Fibroblast of the aortic adventitia (primary cell): ENCODE results near the gene IMMP2L. TPM values are rescaled to one million over a fixed set of nuclear protein-coding genes. Genes with fewer than 3 reads are reported as not detected.

ENCODE experiments used
- DNase-seq: peaks from one replicate; pipeline ENCODE4 v3.0.0-alpha.2; 2010; ENCODE audit warnings: low read depth
- H3K4me3 ChIP-seq: 2 replicates; pipeline ENCODE4 v1.5.1; 2011; ENCODE audit warnings: low read depth, mild to moderate bottlenecking, control low read depth, low read length, moderate library complexity
- total RNA-seq: library from RNA; depleted of rRNA; stranded (reverse); fragments of >200 nt; gene quantifications from 2 replicates; pipeline ENCODE4 v1.2.3, GENCODE V29; 2012; ENCODE audit warnings: low replicate concordance
- TF ChIP-seq, protein P1 (sequence below): IDR thresholded peaks from 2 replicates; pipeline ENCODE4 v1.5.1; 2011; ENCODE audit warnings: mild to moderate bottlenecking, low read length, control low read depth, inconsistent platforms; ENCODE audit not compliant: insufficient read depth

The IMMP2L gene
- total RNA-seq, 1 donor: 9.9 TPM

- DNase-seq: no peak
- no peak overlapping the region for H3K4me3 ChIP-seq
- TF ChIP-seq, protein P1, sequence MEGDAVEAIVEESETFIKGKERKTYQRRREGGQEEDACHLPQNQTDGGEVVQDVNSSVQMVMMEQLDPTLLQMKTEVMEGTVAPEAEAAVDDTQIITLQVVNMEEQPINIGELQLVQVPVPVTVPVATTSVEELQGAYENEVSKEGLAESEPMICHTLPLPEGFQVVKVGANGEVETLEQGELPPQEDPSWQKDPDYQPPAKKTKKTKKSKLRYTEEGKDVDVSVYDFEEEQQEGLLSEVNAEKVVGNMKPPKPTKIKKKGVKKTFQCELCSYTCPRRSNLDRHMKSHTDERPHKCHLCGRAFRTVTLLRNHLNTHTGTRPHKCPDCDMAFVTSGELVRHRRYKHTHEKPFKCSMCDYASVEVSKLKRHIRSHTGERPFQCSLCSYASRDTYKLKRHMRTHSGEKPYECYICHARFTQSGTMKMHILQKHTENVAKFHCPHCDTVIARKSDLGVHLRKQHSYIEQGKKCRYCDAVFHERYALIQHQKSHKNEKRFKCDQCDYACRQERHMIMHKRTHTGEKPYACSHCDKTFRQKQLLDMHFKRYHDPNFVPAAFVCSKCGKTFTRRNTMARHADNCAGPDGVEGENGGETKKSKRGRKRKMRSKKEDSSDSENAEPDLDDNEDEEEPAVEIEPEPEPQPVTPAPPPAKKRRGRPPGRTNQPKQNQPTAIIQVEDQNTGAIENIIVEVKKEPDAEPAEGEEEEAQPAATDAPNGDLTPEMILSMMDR: no peak
Measured at GRCh38 chr7:111196655-111197054, 365.6 kb downstream of the IMMP2L start.

DNA sequence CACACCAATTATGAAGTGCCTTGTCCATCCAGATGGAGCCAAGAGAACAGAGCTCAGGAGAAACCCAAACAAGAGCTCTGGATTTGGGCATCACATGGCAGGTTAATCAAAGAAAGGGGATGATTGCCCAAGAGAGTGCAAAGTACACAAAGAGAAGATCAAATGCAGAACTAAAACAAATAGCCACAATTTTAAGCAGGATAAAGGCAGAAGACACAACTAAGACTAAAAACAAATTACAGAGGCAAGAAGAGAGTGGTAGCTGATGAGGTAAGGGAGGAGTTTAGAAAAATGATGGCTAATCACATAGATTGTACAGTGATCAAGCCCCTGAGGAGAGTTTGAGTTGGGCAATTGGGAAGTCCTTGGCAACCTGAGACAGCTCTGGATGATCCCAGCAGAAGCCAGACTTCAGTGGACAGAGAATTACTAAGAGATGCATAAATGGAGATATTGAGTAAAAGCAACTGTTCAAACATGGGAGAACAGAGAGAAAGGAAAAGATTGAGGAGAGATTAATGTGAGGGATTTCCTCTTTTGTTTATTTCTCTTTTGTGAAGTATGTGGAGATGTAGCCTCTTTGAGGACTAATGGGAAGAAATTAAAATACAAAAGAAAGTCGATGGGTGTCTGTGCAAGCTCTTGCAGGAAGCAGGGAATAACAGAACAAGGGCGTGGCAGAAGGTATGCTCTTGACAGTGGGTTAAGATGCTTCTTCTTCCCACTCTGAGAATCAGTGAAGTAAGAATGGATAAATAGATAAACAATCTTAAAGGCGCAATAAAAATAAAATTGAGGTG, 369.5 kb downstream of the IMMP2L start:
- DNase-seq: no peak
- no peak overlapping the region for H3K4me3 ChIP-seq
- TF ChIP-seq, protein P1: no peak

GRCh38 chr7:111190804-111191203, 371.5 kb downstream of the IMMP2L start:
- TF ChIP-seq, protein P1: no peak
- no peak overlapping the region for H3K4me3 ChIP-seq

GRCh38 chr7:111184987-111185386, 377.3 kb downstream of the IMMP2L start:
- TF ChIP-seq, protein P1: no peak
- no peak for DNase-seq
- no peak overlapping the region for H3K4me3 ChIP-seq

More at GRCh38 chr7:111190804-111191203, 371.5 kb downstream of the IMMP2L start:
- no peak for DNase-seq

DNA sequence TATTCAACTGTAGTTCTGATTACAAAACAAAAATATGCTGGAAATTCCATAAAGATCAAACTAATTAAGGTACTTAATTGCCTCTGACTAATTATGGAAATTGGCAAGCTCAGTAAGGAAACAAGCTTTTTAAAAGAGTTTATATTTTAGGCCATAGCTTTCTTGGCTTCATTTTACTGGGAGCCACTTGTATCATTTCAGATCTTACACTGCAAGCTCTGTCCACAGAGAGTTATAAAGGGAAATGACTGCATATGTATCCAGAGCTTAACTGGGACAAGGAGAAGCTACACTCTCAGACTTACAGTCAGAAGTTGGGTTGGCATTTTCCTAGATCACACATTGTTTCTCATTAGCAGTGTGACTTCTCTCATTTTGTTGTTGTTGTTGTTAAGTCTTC, 379.0 kb downstream of the IMMP2L start:
- DNase-seq: no peak
- TF ChIP-seq, protein P1: no peak

GRCh38 chr7:111180338-111180737, 382.0 kb downstream of the IMMP2L start:
- no peak overlapping the region for H3K4me3 ChIP-seq
- TF ChIP-seq, protein P1: no peak
- DNase-seq: no peak

More for the DNA sequence above, 379.0 kb downstream of the IMMP2L start:
- no peak overlapping the region for H3K4me3 ChIP-seq
